ENCODE data around the gene RABEP1.
A peak's percentile ranks its signal among the peaks of the same experiment; 100 is the strongest.

The RABEP1 gene

GRCh38 chr17:5370411-5370810 is 88.3 kb downstream of the RABEP1 start:
- H3K4me3 Mint-ChIP-seq = no peak overlapping the region
- H3K36me3 Mint-ChIP-seq = peaks cover 13% of the 10 kb centered on the region
- no peaks in the 10 kb centered on the region for H3K4me1 Mint-ChIP-seq
- H3K9me3 Mint-ChIP-seq = no peaks in the 10 kb centered on the region
- no peaks in the 10 kb centered on the region for H3K27me3 Mint-ChIP-seq
- peak overlapping the region; percentile 8 for H3K27ac Mint-ChIP-seq

DNA sequence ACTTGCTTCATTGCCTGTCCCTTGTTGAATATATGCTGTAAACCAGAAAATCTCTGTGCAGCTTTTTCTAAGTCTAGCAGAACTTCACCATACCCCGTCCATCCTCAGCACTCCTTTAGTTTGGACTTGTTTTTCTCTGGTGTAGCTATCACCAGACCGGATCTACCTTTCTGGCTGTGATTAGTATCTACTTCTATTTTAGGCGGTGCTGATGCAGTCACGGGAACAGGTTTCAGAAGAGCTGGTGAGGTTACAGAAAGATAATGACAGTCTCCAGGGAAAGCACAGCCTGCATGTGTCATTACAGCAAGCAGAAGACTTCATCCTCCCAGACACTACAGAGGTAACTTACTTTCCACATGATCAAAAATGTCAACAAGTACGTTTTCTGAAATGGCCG is 91.0 kb downstream of the RABEP1 start:
- H3K9me3 Mint-ChIP-seq = no peaks in the 10 kb centered on the region
- no peaks in the 10 kb centered on the region for H3K4me1 Mint-ChIP-seq
- no peaks in the 10 kb centered on the region for H3K27me3 Mint-ChIP-seq
- no peak overlapping the region for H3K4me3 Mint-ChIP-seq
- no peak overlapping the region for H3K27ac Mint-ChIP-seq
- H3K36me3 Mint-ChIP-seq = peaks cover 16% of the 10 kb centered on the region

- H3K27ac Mint-ChIP-seq = peak overlapping the region; percentile 80
- H3K36me3 Mint-ChIP-seq = peaks cover 18% of the 10 kb centered on the region
These were observed 96.6 kb downstream of the RABEP1 start for GRCh38 chr17:5378566-5379207.

GRCh38 chr17:5379351-5380107 is 97.4 kb downstream of the RABEP1 start:
- Mint-ChIP-seq H3K27me3 (no peaks in the 10 kb centered on the region), H3K27ac (peak overlapping the region; percentile 80), H3K4me3 (no peak overlapping the region), H3K9me3 (no peaks in the 10 kb centered on the region), H3K36me3 (peaks cover 15% of the 10 kb centered on the region), H3K4me1 (no peaks in the 10 kb centered on the region)

More at GRCh38 chr17:5378566-5379207, 96.6 kb downstream of the RABEP1 start:
- Mint-ChIP-seq H3K9me3 (no peaks in the 10 kb centered on the region), H3K4me3 (no peak overlapping the region), H3K27me3 (no peaks in the 10 kb centered on the region), H3K4me1 (no peaks in the 10 kb centered on the region)

GRCh38 chr17:5380491-5381135 is 98.5 kb downstream of the RABEP1 start:
- peaks cover 15% of the 10 kb centered on the region for H3K36me3 Mint-ChIP-seq
- no peaks in the 10 kb centered on the region for H3K9me3 Mint-ChIP-seq
- no peaks in the 10 kb centered on the region for H3K27me3 Mint-ChIP-seq
- H3K4me3 Mint-ChIP-seq = no peak overlapping the region
- peak overlapping the region; percentile 52 for H3K27ac Mint-ChIP-seq
- no peaks in the 10 kb centered on the region for H3K4me1 Mint-ChIP-seq

DNA sequence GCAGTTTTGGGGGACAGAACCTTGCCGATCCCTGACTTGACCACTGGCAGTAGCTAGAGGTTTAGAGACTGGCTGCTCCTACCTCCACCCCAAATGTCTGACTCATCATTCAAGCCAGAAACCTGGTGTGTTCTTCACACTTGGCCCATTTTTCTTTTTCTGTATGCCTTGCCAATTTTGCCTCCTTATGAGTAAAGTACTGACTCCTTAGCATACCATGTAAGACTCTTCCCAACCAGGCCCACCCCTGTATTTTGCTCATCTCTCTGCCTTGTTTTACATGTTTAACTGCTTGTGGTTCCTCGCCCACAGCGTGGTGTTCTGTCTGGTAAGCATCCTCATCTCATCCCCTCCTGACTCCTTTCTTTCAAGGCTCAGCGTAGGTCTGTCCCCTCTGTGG is 99.5 kb downstream of the RABEP1 start:
- Mint-ChIP-seq H3K4me1 (no peaks in the 10 kb centered on the region), H3K36me3 (peaks cover 17% of the 10 kb centered on the region), H3K4me3 (no peak overlapping the region), H3K27me3 (no peaks in the 10 kb centered on the region), H3K9me3 (no peaks in the 10 kb centered on the region), H3K27ac (peak overlapping the region; percentile 73)

DNA sequence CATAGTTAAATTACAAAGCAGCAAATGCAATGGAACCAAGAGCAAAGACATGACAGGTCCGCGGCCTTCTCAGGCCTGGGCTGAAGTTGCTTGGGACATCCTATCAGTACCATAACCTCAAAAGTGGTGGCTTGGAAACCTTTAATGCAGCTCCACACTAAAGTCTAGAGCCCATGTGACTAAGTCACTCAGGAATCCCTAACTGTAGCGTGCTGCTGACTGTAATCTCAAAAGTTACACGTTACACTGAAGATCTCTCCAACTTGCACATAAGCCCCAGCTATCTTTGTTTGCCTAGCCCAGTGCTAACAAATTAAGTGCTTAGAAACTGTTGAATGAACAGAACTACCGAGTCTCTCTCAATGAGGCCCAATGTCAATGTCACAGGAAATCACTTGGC is 109.6 kb downstream of the RABEP1 start:
- H3K4me3 Mint-ChIP-seq = no peak overlapping the region
- peaks cover 15% of the 10 kb centered on the region for H3K36me3 Mint-ChIP-seq
- no peaks in the 10 kb centered on the region for H3K9me3 Mint-ChIP-seq
- H3K4me1 Mint-ChIP-seq = peaks cover 11% of the 10 kb centered on the region
- no peak overlapping the region for H3K27ac Mint-ChIP-seq
- H3K27me3 Mint-ChIP-seq = no peaks in the 10 kb centered on the region

- Mint-ChIP-seq H3K4me1 (no peaks in the 10 kb centered on the region), H3K27me3 (no peaks in the 10 kb centered on the region), H3K4me3 (no peak overlapping the region), H3K36me3 (peaks cover 9% of the 10 kb centered on the region), H3K27ac (no peak overlapping the region), H3K9me3 (no peaks in the 10 kb centered on the region)
These were observed 114.5 kb downstream of the RABEP1 start for GRCh38 chr17:5396612-5397011.

GRCh38 chr17:5399767-5400166 is 117.7 kb downstream of the RABEP1 start:
- H3K36me3 Mint-ChIP-seq = peaks cover 10% of the 10 kb centered on the region
- H3K4me3 Mint-ChIP-seq = no peak overlapping the region
- H3K9me3 Mint-ChIP-seq = no peaks in the 10 kb centered on the region
- no peaks in the 10 kb centered on the region for H3K4me1 Mint-ChIP-seq
- no peak overlapping the region for H3K27ac Mint-ChIP-seq
- no peaks in the 10 kb centered on the region for H3K27me3 Mint-ChIP-seq

- H3K4me1 Mint-ChIP-seq = peaks cover 9% of the 10 kb centered on the region
- H3K27me3 Mint-ChIP-seq = no peaks in the 10 kb centered on the region
- no peak overlapping the region for H3K4me3 Mint-ChIP-seq
- H3K27ac Mint-ChIP-seq = no peak overlapping the region
- no peaks in the 10 kb centered on the region for H3K9me3 Mint-ChIP-seq
- peaks cover 14% of the 10 kb centered on the region for H3K36me3 Mint-ChIP-seq
These were observed 123.3 kb downstream of the RABEP1 start for GRCh38 chr17:5405400-5405799.

DNA sequence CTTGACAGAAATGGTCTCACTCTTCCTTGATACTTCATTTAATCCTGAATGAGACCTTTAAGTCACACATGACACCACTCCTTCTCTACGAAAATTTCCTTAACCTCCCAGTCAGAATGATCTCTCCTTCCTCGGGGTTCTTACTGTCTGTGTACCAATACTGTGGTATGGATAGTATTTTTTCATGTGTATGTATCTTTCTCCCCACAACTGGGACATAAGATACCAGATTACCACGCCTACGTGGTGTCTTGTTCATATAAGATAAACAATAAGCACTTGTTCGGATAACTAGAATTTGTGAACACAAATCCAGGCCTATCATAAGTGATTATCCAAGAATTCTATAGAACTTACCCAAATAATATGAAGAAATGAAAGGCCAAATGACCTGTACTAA is 126.1 kb downstream of the RABEP1 start:
- H3K4me3 Mint-ChIP-seq = no peak overlapping the region
- peaks cover 25% of the 10 kb centered on the region for H3K36me3 Mint-ChIP-seq
- H3K9me3 Mint-ChIP-seq = no peaks in the 10 kb centered on the region
- H3K4me1 Mint-ChIP-seq = peaks cover 31% of the 10 kb centered on the region
- no peak overlapping the region for H3K27ac Mint-ChIP-seq
- H3K27me3 Mint-ChIP-seq = no peaks in the 10 kb centered on the region

GRCh38 chr17:5410594-5411272 is 128.6 kb downstream of the RABEP1 start:
- Mint-ChIP-seq H3K27me3 (no peaks in the 10 kb centered on the region), H3K4me1 (peaks cover 38% of the 10 kb centered on the region), H3K27ac (no peak overlapping the region), H3K36me3 (peaks cover 24% of the 10 kb centered on the region), H3K4me3 (no peak overlapping the region), H3K9me3 (no peaks in the 10 kb centered on the region)

DNA sequence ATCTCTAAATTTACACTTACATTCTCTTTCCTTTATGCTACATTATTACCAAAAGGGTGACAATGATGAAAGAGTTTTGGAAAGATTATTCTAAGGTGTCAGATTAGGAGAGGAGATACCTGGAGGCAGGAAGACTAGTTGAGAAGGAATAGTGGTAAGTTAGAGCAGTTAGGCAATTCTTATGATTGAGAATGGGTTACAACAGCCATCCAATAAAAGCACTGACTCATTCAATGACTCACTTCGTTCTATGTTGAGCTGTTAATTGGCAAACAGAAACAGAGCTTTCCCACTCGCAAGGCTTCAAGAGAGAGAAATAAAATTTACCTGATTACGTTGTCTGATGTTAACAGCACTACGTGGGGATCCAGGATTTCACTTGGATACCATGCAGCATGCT is 131.6 kb downstream of the RABEP1 start:
- Mint-ChIP-seq H3K9me3 (no peaks in the 10 kb centered on the region), H3K4me3 (peak overlapping the region; percentile 20), H3K36me3 (peaks cover 26% of the 10 kb centered on the region), H3K27ac (peak overlapping the region; percentile 94), H3K27me3 (no peaks in the 10 kb centered on the region), H3K4me1 (peaks cover 56% of the 10 kb centered on the region)

DNA sequence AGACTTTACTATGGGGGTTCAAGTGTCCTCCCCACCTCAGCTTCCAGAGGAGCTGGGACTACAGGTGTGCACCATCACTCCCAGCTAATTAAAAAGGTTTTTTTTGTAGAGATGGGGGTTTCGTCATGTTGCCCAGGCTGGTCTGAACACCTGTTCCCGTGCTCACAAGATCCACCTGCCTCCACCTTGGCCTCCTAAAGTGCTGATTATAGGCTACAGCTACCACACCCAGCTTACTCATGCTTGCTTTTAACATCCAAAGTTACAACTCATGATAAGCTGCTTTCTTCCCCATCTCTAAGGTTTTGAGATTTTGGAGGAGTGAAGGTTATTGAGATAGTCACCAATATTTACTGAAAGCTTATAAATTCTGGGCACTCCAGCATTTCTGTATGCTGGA is 134.8 kb downstream of the RABEP1 start:
- peaks cover 54% of the 10 kb centered on the region for H3K4me1 Mint-ChIP-seq
- peak overlapping the region; percentile 41 for H3K27ac Mint-ChIP-seq
- no peaks in the 10 kb centered on the region for H3K27me3 Mint-ChIP-seq
- peak overlapping the region; percentile 73 for H3K4me3 Mint-ChIP-seq
- peaks cover 13% of the 10 kb centered on the region for H3K36me3 Mint-ChIP-seq
- no peaks in the 10 kb centered on the region for H3K9me3 Mint-ChIP-seq

GRCh38 chr17:5418858-5419355 is 136.8 kb downstream of the RABEP1 start:
- peaks cover 5% of the 10 kb centered on the region for H3K36me3 Mint-ChIP-seq
- no peaks in the 10 kb centered on the region for H3K27me3 Mint-ChIP-seq
- H3K4me1 Mint-ChIP-seq = peaks cover 46% of the 10 kb centered on the region
- H3K9me3 Mint-ChIP-seq = no peaks in the 10 kb centered on the region
- peak overlapping the region; percentile 99 for H3K27ac Mint-ChIP-seq
- H3K4me3 Mint-ChIP-seq = peak overlapping the region; percentile 96
